Suprapubic skin (tissue), 4 donors: Measurements from ENCODE around the gene DLGAP4. TPM values are rescaled to one million over a fixed set of nuclear protein-coding genes. Genes with fewer than 3 reads are reported as not detected.

Source experiments
- DNase-seq, 2 donors: peaks; one replicate each; pipeline ENCODE4 v3.0.0-alpha.2; 2019; ENCODE audit warnings: low spot score in 2 of 2
- H3K27ac ChIP-seq: fragments of 200-600 bp; sonication (generic); one replicate; pipeline ENCODE4 v1.5.1; 2019
- H3K27me3 ChIP-seq: fragments of 200-600 bp; sonication (generic); one replicate; pipeline ENCODE4 v1.5.1; 2019
- H3K36me3 ChIP-seq: fragments of 200-600 bp; sonication (generic); one replicate; pipeline ENCODE4 v1.5.1; 2019
- H3K4me1 ChIP-seq: fragments of 200-600 bp; sonication (generic); one replicate; pipeline ENCODE4 v1.5.1; 2019
- H3K4me3 ChIP-seq: fragments of 200-600 bp; sonication (generic); one replicate; pipeline ENCODE4 v1.5.1; 2019; ENCODE audit warnings: mild to moderate bottlenecking
- H3K9me3 ChIP-seq: fragments of 200-600 bp; sonication (generic); one replicate; pipeline ENCODE4 v1.5.1; 2019
- EP300 ChIP-seq: sonication (generic); formaldehyde crosslinking; IDR thresholded peaks from one replicate; pipeline ENCODE4 v1.6.1; 2017; ENCODE audit warnings: antibody characterized with exemption
- POLR2A ChIP-seq, 2 donors: fragments of 450-650 bp; IDR thresholded peaks; one replicate each; pipeline ENCODE4 v1.6.1; 2017; ENCODE audit warnings: antibody characterized with exemption in 2 of 2, mild to moderate bottlenecking in 2 of 2, moderate library complexity in 2 of 2
- POLR2AphosphoS5 ChIP-seq, 3 donors: sonication (generic); formaldehyde crosslinking; IDR thresholded peaks; one replicate each; pipeline ENCODE4 v1.6.1; 2017; ENCODE audit warnings: antibody characterized with exemption in 3 of 3
- WGBS: methylation state at CpG from one replicate; pipeline ENCODE4 v1.1.5; 2018; 5-methylcytosine and 5-hydroxymethylcytosine counted together
- total RNA-seq, 4 donors: library from RNA; depleted of rRNA; stranded (reverse); fragments of >200 nt; gene quantifications; one replicate each; pipeline ENCODE4 v1.1.0, GENCODE V29; 2016
- TF ChIP-seq, protein P1 (sequence below), 2 donors: fragments of 200-600 bp in 1 of 2; fragments of 450-650 bp in 1 of 2; sonication (generic) in 1 of 2; IDR thresholded peaks; one replicate each; pipeline ENCODE4 v1.5.1; 2016 to 2019; ENCODE audit warnings: antibody characterized with exemption in 2 of 2, mild to moderate bottlenecking in 1 of 2, moderate library complexity in 1 of 2

Gene DLGAP4
- total RNA-seq, 4 donors from 2014 or later, result 69.5 to 120 (median 96.8) TPM

DNA sequence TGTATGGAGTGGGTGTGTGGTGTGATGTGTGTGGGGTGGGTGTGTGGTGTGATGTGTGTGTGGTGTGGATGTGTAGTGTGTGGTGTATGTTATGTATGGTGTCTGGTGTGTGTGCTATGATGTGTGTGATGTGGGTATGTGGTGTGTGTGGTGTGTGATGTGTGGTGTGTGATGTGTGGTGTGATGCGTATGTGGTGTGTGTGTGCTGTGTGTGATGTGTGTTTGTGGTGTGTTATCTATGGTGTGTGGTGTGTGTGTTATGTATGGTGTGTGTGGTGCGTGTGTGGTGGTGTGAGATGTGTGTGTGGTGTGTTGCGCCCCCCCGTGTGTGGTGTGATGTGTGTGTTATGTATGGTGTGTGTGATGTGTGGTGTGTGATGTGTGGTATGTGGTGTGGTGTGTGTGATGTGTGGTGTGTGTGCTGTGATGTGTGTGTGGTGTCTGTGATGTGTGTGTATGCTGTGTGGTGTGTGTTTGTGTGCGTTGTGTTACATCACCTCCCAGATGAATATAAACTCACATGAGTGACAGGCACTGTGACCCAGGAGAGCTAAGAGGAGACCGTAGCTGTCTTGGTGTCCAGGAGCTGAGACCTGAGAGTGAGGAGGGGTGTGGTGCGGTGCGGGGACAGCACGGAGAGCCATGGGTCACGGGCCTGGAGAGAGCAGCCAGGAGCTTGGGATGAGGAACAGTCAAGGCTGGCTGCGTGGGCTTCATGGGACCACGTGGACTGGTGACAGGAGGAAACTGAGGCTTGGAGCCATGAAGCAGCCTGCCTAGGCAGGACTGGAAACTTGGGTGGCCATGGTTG lies 8.8 kb downstream of the DLGAP4 start:
- 59% methylated on average over 10 of the region's 12 CpGs for WGBS
- H3K4me1 ChIP-seq, result no peaks in the 10 kb centered on the region

DNA sequence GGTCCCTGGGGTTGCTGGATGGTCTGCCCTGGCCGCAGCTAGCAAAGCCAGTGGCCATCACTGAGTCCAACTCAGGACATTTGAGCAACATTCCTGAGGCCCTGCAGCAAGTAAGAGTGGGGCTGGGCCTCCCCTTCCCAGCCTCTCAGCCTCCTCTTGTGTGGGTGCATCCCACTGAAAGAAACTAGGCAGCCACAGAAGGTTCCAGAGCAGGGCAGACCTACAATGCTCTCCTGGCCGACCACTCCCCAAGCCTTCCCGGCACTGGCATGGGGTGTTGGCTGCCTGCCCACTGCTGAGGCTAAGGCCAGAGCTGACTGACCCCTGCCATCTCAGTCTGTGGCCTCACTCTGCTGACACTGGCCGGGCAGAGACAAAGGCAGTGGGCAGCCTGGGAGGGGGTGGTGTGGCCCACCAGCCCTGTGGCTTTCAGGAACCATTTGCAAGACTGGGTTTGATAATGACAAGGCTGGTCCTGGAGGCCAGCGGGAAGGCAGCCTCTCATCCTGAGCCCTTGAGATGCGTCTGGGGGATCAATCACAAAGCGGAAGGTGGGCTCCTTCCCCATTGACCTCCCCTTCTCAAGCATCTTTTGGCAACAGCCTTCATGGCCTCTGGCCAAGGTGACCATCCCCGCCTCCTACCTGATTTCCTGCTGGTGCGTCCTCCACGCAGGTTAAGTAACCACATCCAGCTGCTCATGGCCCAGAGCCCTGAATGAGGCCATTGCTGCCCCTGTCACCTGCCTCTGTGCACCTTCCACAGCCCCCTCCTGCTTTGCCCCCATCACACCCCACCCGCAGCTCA lies 9.6 kb downstream of the DLGAP4 start:
- TF ChIP-seq EP300 (no peak), POLR2AphosphoS5 (IDR thresholded peaks at IDR 0.05) (no peak), POLR2A (IDR thresholded peaks at IDR 0.05) (no peak)
- 54% methylated on average over 7 of the region's 11 CpGs for WGBS
- Histone ChIP-seq H3K27ac (no peak overlapping the region), H3K27me3 (peaks cover 38% of the 10 kb centered on the region), H3K9me3 (no peaks in the 10 kb centered on the region), H3K4me1 (no peaks in the 10 kb centered on the region), H3K36me3 (no peaks in the 10 kb centered on the region), H3K4me3 (no peak overlapping the region)
- peak; percentile 59 to 66 for DNase-seq

More for the DNA sequence above, 8.8 kb downstream of the DLGAP4 start:
- Histone ChIP-seq H3K27ac (no peak overlapping the region), H3K27me3 (peaks cover 46% of the 10 kb centered on the region), H3K36me3 (no peaks in the 10 kb centered on the region), H3K4me3 (no peak overlapping the region), H3K9me3 (no peaks in the 10 kb centered on the region)
- DNase-seq, result peak; percentile 5 to 56
- TF ChIP-seq POLR2AphosphoS5 (IDR thresholded peaks at IDR 0.05), result no peak
- TF ChIP-seq POLR2A (IDR thresholded peaks at IDR 0.05), result no peak
- TF ChIP-seq, protein P1, sequence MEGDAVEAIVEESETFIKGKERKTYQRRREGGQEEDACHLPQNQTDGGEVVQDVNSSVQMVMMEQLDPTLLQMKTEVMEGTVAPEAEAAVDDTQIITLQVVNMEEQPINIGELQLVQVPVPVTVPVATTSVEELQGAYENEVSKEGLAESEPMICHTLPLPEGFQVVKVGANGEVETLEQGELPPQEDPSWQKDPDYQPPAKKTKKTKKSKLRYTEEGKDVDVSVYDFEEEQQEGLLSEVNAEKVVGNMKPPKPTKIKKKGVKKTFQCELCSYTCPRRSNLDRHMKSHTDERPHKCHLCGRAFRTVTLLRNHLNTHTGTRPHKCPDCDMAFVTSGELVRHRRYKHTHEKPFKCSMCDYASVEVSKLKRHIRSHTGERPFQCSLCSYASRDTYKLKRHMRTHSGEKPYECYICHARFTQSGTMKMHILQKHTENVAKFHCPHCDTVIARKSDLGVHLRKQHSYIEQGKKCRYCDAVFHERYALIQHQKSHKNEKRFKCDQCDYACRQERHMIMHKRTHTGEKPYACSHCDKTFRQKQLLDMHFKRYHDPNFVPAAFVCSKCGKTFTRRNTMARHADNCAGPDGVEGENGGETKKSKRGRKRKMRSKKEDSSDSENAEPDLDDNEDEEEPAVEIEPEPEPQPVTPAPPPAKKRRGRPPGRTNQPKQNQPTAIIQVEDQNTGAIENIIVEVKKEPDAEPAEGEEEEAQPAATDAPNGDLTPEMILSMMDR (IDR thresholded peaks at IDR 0.05), result no peak
- TF ChIP-seq EP300, result no peak

DNA sequence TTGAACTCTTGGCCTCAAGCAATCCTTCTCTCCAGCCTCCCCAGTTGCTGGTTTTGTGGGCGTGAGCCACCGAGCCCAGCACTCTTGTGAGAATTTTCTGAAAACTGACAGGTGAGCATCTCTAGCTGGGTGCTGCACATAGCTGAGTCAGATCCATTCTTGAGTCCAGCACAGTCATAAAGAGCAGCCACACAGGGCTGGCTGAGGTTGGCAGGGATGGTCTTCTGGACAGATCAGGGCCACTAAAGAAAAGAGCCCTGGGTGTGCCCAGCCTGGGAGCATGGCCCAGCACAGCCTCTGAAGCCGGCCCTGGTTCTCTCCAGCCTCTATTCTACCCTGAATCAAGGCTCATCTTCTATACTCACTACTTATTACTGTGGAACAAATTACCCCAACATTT lies 11.5 kb downstream of the DLGAP4 start:
- no peak overlapping the region for H3K27ac ChIP-seq
- peak in 1 of 2 donors; percentile 8 for DNase-seq
- H3K9me3 ChIP-seq, result no peaks in the 10 kb centered on the region
- no peak overlapping the region for H3K4me3 ChIP-seq
- 77% methylated on average over 3 of the region's 3 CpGs for WGBS
- TF ChIP-seq POLR2A (IDR thresholded peaks at IDR 0.05) (no peak), EP300 (no peak), POLR2AphosphoS5 (IDR thresholded peaks at IDR 0.05) (no peak)
- TF ChIP-seq, protein P1 (IDR thresholded peaks at IDR 0.05), result no peak
- H3K27me3 ChIP-seq, result peaks cover 25% of the 10 kb centered on the region
- H3K36me3 ChIP-seq, result no peaks in the 10 kb centered on the region
- H3K4me1 ChIP-seq, result no peaks in the 10 kb centered on the region

DNA sequence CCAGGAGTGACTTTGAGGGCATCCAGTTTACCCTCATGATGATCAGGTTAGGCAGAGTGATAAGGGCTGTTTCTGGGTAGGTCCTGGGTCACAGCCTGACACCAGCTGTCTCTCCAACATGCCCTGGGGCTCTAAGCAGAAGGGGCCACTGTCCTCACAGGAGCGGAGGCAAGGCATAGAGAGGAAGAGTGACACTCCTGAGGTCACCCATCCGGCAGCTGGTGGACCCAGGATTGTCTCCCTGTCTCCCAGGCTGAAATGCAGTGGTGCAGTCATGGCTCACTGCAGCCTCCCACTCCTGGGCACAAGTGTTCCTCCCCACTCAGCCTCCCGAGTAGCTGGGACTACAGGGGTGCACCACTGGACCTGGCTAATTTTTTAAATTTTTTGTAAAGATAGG lies 12.0 kb downstream of the DLGAP4 start:
- DNase-seq, result no peak
- Histone ChIP-seq H3K27ac (no peak overlapping the region), H3K9me3 (no peaks in the 10 kb centered on the region), H3K36me3 (no peaks in the 10 kb centered on the region), H3K4me1 (no peaks in the 10 kb centered on the region), H3K4me3 (no peak overlapping the region), H3K27me3 (peaks cover 21% of the 10 kb centered on the region)
- 68% methylated on average over 2 of the region's 3 CpGs for WGBS
- TF ChIP-seq POLR2A (IDR thresholded peaks at IDR 0.05) (no peak), POLR2AphosphoS5 (IDR thresholded peaks at IDR 0.05) (no peak), EP300 (no peak)
- TF ChIP-seq, protein P1 (IDR thresholded peaks at IDR 0.05), result no peak

DNA sequence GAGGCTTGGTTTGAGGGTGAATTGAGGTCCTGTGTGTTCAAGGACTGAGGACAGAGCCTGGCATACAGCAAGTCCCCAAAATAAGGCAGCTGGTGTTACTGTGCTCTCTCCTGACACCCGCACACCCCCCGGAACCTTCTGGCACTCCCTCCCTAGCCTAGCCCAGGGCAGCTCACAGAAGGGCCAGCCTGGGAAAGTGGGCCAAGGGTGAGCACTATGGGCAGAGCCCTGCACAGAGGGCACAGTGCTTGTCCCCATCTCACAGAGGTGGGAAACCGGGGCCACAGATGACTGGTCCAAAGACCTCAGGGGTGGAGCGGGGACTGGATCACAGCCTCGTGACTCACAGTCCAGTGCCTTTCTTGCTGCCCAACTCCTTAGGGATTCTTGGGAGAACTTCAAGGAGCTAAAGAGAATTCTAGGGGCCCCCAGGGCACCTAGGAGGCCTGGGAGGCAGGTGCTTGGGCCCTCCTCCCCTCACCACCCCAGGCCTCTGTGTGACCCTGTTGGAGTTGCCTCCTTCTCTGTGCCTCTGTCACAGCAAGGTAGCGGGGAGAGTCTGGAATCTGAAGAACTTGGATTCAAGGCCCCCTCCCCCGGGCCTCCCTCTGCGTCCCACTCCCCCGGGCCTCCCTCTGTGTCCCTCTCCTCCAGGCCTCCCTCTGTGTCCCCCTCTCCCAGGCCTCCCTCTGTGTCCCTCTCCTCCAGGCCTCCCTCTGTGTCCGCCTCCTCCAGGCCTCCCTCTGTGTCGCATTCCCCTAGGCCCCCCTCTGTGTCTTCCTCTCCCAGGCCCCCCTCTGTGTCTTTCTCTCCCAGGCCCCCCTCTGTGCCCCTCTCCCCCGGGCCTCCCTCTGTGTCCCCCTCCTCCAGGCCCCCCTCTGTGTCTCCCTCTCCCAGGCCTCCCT lies 13.5 kb downstream of the DLGAP4 start:
- WGBS, result 62% methylated on average over 12 of the region's 12 CpGs
- Histone ChIP-seq H3K4me3 (no peak overlapping the region), H3K9me3 (no peaks in the 10 kb centered on the region), H3K36me3 (no peaks in the 10 kb centered on the region), H3K4me1 (no peaks in the 10 kb centered on the region), H3K27ac (no peak overlapping the region), H3K27me3 (peaks cover 11% of the 10 kb centered on the region)
- TF ChIP-seq POLR2A (IDR thresholded peaks at IDR 0.05), result no peak
- no peak for TF ChIP-seq EP300
- TF ChIP-seq, protein P1 (IDR thresholded peaks at IDR 0.05), result no peak
- TF ChIP-seq POLR2AphosphoS5 (IDR thresholded peaks at IDR 0.05), result no peak
- DNase-seq, result no peak
